ENCODE data around the gene MBLAC1.

The MBLAC1 gene

GRCh38 chr7:100173806-100174495, 47.2 kb downstream of the MBLAC1 start:
- DNase-seq = no peak

DNA sequence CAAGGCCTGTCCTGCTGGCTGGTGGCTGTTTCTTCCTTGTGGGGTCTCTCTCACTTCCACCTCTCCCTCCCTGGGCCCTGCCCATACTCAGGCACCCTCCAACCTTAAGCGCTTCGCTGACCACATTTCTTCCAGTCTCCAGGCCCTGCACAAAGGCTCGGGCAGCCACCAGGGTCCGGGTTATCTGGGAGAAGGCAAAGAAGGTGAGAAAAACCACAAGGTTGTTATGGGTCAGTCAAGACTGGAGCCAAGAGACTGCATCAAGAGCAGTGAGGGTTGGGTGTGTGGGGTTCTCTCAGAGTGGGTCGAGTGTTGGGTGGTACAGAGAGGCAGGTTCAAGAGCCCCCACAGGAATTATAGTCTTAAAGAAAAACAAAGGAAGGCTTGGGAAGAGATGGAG, 47.8 kb downstream of the MBLAC1 start:
- DNase-seq = no peak

DNA sequence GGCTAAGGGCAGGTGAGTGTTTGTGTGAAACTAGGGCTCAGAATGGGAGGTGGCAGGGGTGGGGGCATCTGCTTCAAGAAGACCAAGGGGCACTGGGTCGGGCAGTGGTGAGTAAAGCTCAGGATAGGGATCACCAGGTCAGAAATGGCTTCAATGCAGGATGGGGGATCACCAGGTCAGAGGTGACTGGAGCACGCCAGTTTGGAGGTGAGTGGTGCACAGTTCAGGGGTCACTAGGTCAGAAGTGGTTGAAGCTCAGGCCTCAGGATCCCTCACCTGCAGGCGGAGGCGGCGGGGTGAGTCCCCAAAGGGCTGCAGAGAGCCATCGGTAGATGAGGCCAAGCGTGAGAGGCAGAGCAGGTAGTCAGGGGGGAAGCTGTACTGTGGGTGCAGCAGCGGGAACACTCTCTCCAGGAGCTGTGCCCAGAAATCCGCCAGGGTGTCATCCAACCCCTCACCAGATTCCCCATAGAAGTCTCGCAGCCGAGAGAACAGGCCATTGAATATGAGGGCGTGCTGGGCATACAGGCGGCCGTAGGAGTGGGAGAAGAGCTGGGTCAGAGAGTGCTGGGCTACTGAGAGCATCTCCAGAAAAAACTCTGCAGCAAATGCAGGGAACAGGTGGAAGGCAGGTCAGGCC, 48.6 kb downstream of the MBLAC1 start:
- DNase-seq = no peak

DNA sequence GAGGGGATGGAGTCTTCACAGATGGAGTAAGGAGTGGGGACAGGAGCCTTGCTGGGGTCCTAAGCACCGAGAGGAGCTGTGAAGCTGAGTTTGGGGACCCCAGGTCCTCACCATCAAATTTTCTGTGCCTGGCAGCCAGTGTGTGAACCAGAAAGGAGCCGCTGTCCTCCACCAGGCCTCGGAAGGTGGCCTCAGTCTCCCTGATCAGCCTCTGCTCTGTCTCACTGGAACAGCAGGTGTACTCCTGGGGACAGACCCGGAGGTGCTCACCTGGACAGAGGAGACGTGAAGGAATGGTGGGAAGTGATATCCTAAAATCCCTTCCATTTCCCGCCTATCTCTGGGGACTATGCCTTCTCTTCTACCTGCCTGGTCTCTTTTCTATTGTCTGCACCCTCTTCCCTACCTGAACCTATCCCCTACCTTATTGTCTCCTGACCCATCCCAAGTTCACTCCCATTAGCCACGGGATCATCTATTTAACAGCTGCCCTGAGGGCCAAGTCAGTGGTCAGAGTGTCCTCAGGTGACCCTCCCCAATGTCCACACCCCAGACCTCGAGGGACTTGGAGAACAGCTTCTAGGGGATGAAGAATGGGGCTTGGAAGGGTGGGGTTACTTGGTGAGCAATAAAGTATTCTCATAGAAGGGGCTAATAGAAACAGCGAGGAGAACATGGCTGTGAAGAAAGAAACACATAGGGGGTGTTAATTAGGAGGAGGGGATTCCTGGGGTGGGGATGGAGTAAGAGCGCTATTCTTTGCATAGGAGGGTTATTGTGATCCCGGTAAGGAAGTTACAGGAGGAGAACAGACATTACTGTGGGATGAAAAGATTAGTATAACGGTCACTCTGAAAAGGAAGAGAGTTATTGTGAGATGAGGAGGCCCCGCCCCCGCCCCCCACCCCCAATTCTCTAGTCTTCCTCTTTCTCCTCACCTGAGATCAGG, 49.6 kb downstream of the MBLAC1 start:
- DNase-seq = no peak

- DNase-seq = peak; percentile 87 to 92
These were observed 50.6 kb downstream of the MBLAC1 start, which contains the start of the genes GPC2 and STAG3 for GRCh38 chr7:100177045-100178001. Gene GPC2, minus strand, starts transcription at chr7:100177381. Its CDS starts 182 bp downstream, at chr7:100177199. Gene STAG3, plus strand, starts transcription at chr7:100177918. Its CDS starts 2,639 bp downstream, at chr7:100180557.
